ENCODE results near the gene LHX4. TPM values are rescaled to one million over a fixed set of nuclear protein-coding genes. Genes with fewer than 3 reads are reported as not detected.

The LHX4 gene
- total and polyA plus RNA-seq, 9 of the 15 experiments (the other 6 are each of a cell fraction or from before 2014, with no cell fraction given) = 0.01 to 0.11 (median 0.07) TPM; not detected in 5

DNA sequence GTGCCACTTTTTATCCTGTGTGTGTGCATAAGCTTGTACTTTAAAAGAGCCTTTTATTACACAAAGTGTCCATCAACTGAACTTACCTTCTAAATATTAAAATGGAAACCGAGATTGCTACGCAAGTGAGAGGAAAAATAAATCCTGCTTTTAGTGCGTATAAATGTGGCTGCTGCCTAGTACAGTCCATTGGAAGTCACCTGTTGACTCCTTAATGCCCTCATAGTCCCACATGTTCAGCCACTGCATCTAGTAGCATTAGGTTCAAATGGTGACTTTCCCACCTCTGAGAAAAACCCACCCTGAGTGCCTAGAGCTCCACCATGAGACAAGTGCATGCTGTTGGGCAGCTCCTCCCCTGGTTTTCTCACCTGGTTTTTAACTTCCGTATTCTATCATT lies 53.0 kb downstream of the LHX4 start:
- POLR2A ChIA-PET = interaction anchor here (0.9 to 2.6 kb wide), 3 partner anchors 11 to 84 kb away, joined by 3 to 10 read pairs (median 5); no protein-coding TSS in a partner anchor
- Histone ChIP-seq H4K20me1 (replicated peaks; ENCODE audit: control insufficient read depth, insufficient read depth, low read length) (no peaks in the 10 kb centered on the region), H3K79me2 (ENCODE audit: control insufficient read depth, insufficient read depth, low read length) (no peaks in the 10 kb centered on the region), H3K9me3 (replicated peaks; ENCODE audit: control insufficient read depth, insufficient read depth, low read depth, low read length) (no peaks in the 10 kb centered on the region), H3K4me2 (ENCODE audit: insufficient read depth, low read length) (no peak overlapping the region), H3K4me3 (no peak overlapping the region), H3K27me3 (ENCODE audit: control insufficient read depth in 2 of 2, insufficient read depth in 2 of 2, low read length in 2 of 2) (no peaks in the 10 kb centered on the region), H3K4me1 (replicated peaks in 1 of 2; ENCODE audit: control insufficient read depth in 2 of 2, insufficient read depth in 2 of 2, low read length in 2 of 2) (peaks cover 0 to under 1% of the 10 kb centered on the region in 2 experiments; a peak in 2 of 5 replicates), H2AFZ (ENCODE audit: low read depth, low read length) (no peak overlapping the region), H3K9ac (ENCODE audit: insufficient read depth in 1 of 2, low read depth in 2 of 2, low read length in 2 of 2) (no peak overlapping the region), H3K36me3 (ENCODE audit: control insufficient read depth, insufficient read depth, low read length) (peaks cover 37% of the 10 kb centered on the region; the same call in 2 of the 3 replicates), H3K27ac (ENCODE audit: extremely low read depth, low read depth, low read length) (no peak overlapping the region), H3K9me1 (ENCODE audit: control insufficient read depth, insufficient read depth, low read length) (no peaks in the 10 kb centered on the region)
- BruUV-seq (replicated peaks) = no TSS peak
- FAIRE-seq (no peak), ATAC-seq (no peak), DNase-seq (ENCODE audit: extremely low read depth in 1 of 4, low spot score in 3 of 4) (no peak)
- in situ Hi-C loops (cut with MboI) = no loop called here
- intact Hi-C loops (cut with micrococcal nuclease) = no loop called here
- WGBS (ENCODE audit: insufficient coverage, low coverage, missing lambda C conversion rate) = 98% methylated on average over 4 of the region's 4 CpGs
- CTCF ChIA-PET (ENCODE audit: low intra/inter-chr PET ratio) = no interaction called here
- TF ChIP-seq ZEB2 (IDR thresholded peaks at IDR 0.05) = no peak
- TF ChIP-seq FOXP1 (CRISPR knock-in tag; IDR thresholded peaks at IDR 0.05) = no peak
- TF ChIP-seq, protein P1, sequence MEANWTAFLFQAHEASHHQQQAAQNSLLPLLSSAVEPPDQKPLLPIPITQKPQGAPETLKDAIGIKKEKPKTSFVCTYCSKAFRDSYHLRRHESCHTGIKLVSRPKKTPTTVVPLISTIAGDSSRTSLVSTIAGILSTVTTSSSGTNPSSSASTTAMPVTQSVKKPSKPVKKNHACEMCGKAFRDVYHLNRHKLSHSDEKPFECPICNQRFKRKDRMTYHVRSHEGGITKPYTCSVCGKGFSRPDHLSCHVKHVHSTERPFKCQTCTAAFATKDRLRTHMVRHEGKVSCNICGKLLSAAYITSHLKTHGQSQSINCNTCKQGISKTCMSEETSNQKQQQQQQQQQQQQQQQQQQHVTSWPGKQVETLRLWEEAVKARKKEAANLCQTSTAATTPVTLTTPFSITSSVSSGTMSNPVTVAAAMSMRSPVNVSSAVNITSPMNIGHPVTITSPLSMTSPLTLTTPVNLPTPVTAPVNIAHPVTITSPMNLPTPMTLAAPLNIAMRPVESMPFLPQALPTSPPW (CRISPR knock-in tag; IDR thresholded peaks at IDR 0.05) = no peak
- no peak for TF ChIP-seq ILK (tag; IDR thresholded peaks at IDR 0.05; ENCODE audit: borderline replicate concordance, low read depth)
- TF ChIP-seq ARID3A (IDR thresholded peaks at IDR 0.05; ENCODE audit: borderline replicate concordance, low read depth, low read length) = no peak
- TF ChIP-seq GTF2E2 (tag; IDR thresholded peaks at IDR 0.05) = no peak
- no peak for TF ChIP-seq HCFC1 (IDR thresholded peaks at IDR 0.05; ENCODE audit: low read depth, low read length)
- no peak for TF ChIP-seq HDAC2 (IDR thresholded peaks at IDR 0.05)
- TF ChIP-seq SIN3B (IDR thresholded peaks at IDR 0.05; ENCODE audit: low read depth) = no peak
- no peak for TF ChIP-seq FOXK2 (conservative IDR thresholded peaks at IDR 0.05 in 1 of 2, IDR thresholded peaks at IDR 0.05 in 1 of 2; ENCODE audit: low read depth in 2 of 2)
- TF ChIP-seq THAP12 (CRISPR knock-in tag; IDR thresholded peaks at IDR 0.05) = no peak
- TF ChIP-seq STAG1 (CRISPR knock-in tag; IDR thresholded peaks at IDR 0.05; ENCODE audit: borderline replicate concordance) = no peak
- no peak for TF ChIP-seq COPS2 (conservative IDR thresholded peaks at IDR 0.05)
- TF ChIP-seq TEAD4 (IDR thresholded peaks at IDR 0.05; ENCODE audit: low read length) = no peak
- TF ChIP-seq TEAD4 (CRISPR knock-in tag; IDR thresholded peaks at IDR 0.05; ENCODE audit: borderline replicate concordance) = no peak
- no peak for TF ChIP-seq POLR2B (IDR thresholded peaks at IDR 0.05; ENCODE audit: low read depth, partially characterized antibody)
- TF ChIP-seq ZNF445 (CRISPR knock-in tag; IDR thresholded peaks at IDR 0.05; ENCODE audit: low read depth) = no peak

Measured in K562 (cell line).